ENCODE data around the gene RIPK4.
"Not testable (repeated sequence)": the region's sequence is repeated elsewhere in the genome, so short reads cannot be mapped to it uniquely, and the experiment has no call there.

The RIPK4 gene

GRCh38 chr21:41729701-41730366 is 37.0 kb downstream of the RIPK4 start:
- ATAC-seq (replicated peaks; ENCODE audit: extremely low read depth, poor library complexity, severe bottlenecking): no peak
- Mint-ChIP-seq H3K4me3 (no peak overlapping the region), H3K4me1 (no peaks in the 10 kb centered on the region), H3K27ac (ENCODE audit: low read depth) (no peak overlapping the region), H3K36me3 (ENCODE audit: insufficient read depth) (no peaks in the 10 kb centered on the region), H3K9me3 (no peaks in the 10 kb centered on the region), H3K27me3 (peaks cover 82% of the 10 kb centered on the region)
- DNase-seq (ENCODE audit: low spot score in 2 of 2): no peak

- no peaks in the 10 kb centered on the region for H3K9me3 Mint-ChIP-seq
- H3K27me3 Mint-ChIP-seq: peaks cover 81% of the 10 kb centered on the region
- no peak overlapping the region for H3K4me3 Mint-ChIP-seq
- ATAC-seq (replicated peaks; ENCODE audit: extremely low read depth, poor library complexity, severe bottlenecking) (no peak), DNase-seq (ENCODE audit: low spot score in 2 of 2) (no peak)
- H3K36me3 Mint-ChIP-seq (ENCODE audit: insufficient read depth): no peaks in the 10 kb centered on the region
- no peaks in the 10 kb centered on the region for H3K4me1 Mint-ChIP-seq
- H3K27ac Mint-ChIP-seq (ENCODE audit: low read depth): no peak overlapping the region
Measured at GRCh38 chr21:41727784-41728763, 38.8 kb downstream of the RIPK4 start.

- ATAC-seq (replicated peaks; ENCODE audit: extremely low read depth, poor library complexity, severe bottlenecking) (no peak), DNase-seq (ENCODE audit: low spot score in 2 of 2) (no peak)
- peaks cover 83% of the 10 kb centered on the region for H3K27me3 Mint-ChIP-seq
- no peak overlapping the region for H3K4me3 Mint-ChIP-seq
- H3K27ac Mint-ChIP-seq (ENCODE audit: low read depth): no peak overlapping the region
- H3K4me1 Mint-ChIP-seq: no peaks in the 10 kb centered on the region
- H3K36me3 Mint-ChIP-seq (ENCODE audit: insufficient read depth): no peaks in the 10 kb centered on the region
- no peaks in the 10 kb centered on the region for H3K9me3 Mint-ChIP-seq
Measured at GRCh38 chr21:41726970-41727783, 39.7 kb downstream of the RIPK4 start.

GRCh38 chr21:41726630-41726969 is 40.3 kb downstream of the RIPK4 start:
- Mint-ChIP-seq H3K4me3 (no peak overlapping the region), H3K27me3 (peaks cover 89% of the 10 kb centered on the region), H3K27ac (ENCODE audit: low read depth) (no peak overlapping the region), H3K4me1 (no peaks in the 10 kb centered on the region), H3K36me3 (ENCODE audit: insufficient read depth) (no peaks in the 10 kb centered on the region), H3K9me3 (no peaks in the 10 kb centered on the region)
- no peak for ATAC-seq (replicated peaks; ENCODE audit: extremely low read depth, poor library complexity, severe bottlenecking)
- no peak for DNase-seq (ENCODE audit: low spot score in 2 of 2)

- no peak for ATAC-seq (replicated peaks; ENCODE audit: extremely low read depth, poor library complexity, severe bottlenecking)
- H3K36me3 Mint-ChIP-seq (ENCODE audit: insufficient read depth): no peaks in the 10 kb centered on the region
- no peaks in the 10 kb centered on the region for H3K9me3 Mint-ChIP-seq
- DNase-seq (ENCODE audit: low spot score in 2 of 2): no peak
- peaks cover 88% of the 10 kb centered on the region for H3K27me3 Mint-ChIP-seq
- H3K4me1 Mint-ChIP-seq: no peaks in the 10 kb centered on the region
- H3K4me3 Mint-ChIP-seq: no peak overlapping the region
- H3K27ac Mint-ChIP-seq (ENCODE audit: low read depth): no peak overlapping the region
Measured at GRCh38 chr21:41726058-41726558, 40.7 kb downstream of the RIPK4 start.

GRCh38 chr21:41725421-41726031 is 41.3 kb downstream of the RIPK4 start:
- Mint-ChIP-seq H3K36me3 (ENCODE audit: insufficient read depth) (no peaks in the 10 kb centered on the region), H3K4me1 (no peaks in the 10 kb centered on the region), H3K9me3 (no peaks in the 10 kb centered on the region), H3K27ac (ENCODE audit: low read depth) (no peak overlapping the region), H3K4me3 (no peak overlapping the region), H3K27me3 (peaks cover 82% of the 10 kb centered on the region)
- ATAC-seq (replicated peaks; ENCODE audit: extremely low read depth, poor library complexity, severe bottlenecking) (no peak), DNase-seq (ENCODE audit: low spot score in 2 of 2) (no peak)

- not testable (repeated sequence) for ATAC-seq (replicated peaks; ENCODE audit: extremely low read depth, poor library complexity, severe bottlenecking); H3K9me3 Mint-ChIP-seq; H3K27ac Mint-ChIP-seq (ENCODE audit: low read depth); DNase-seq (ENCODE audit: low spot score in 2 of 2); H3K4me1 Mint-ChIP-seq; H3K36me3 Mint-ChIP-seq (ENCODE audit: insufficient read depth); H3K4me3 Mint-ChIP-seq
- H3K27me3 Mint-ChIP-seq: peaks cover 77% of the 10 kb centered on the region
Measured at GRCh38 chr21:41723835-41724234, 43.0 kb downstream of the RIPK4 start.

GRCh38 chr21:41722052-41723018 is 44.5 kb downstream of the RIPK4 start:
- no peak for ATAC-seq (replicated peaks; ENCODE audit: extremely low read depth, poor library complexity, severe bottlenecking)
- Mint-ChIP-seq H3K27me3 (peaks cover 66% of the 10 kb centered on the region), H3K4me1 (no peaks in the 10 kb centered on the region), H3K9me3 (no peaks in the 10 kb centered on the region), H3K36me3 (ENCODE audit: insufficient read depth) (no peaks in the 10 kb centered on the region), H3K4me3 (no peak overlapping the region), H3K27ac (ENCODE audit: low read depth) (no peak overlapping the region)
- no peak for DNase-seq (ENCODE audit: low spot score in 2 of 2)

- no peaks in the 10 kb centered on the region for H3K9me3 Mint-ChIP-seq
- no peak overlapping the region for H3K4me3 Mint-ChIP-seq
- H3K36me3 Mint-ChIP-seq (ENCODE audit: insufficient read depth): no peaks in the 10 kb centered on the region
- H3K4me1 Mint-ChIP-seq: no peaks in the 10 kb centered on the region
- H3K27me3 Mint-ChIP-seq: peaks cover 66% of the 10 kb centered on the region
- ATAC-seq (replicated peaks; ENCODE audit: extremely low read depth, poor library complexity, severe bottlenecking) (no peak), DNase-seq (ENCODE audit: low spot score in 2 of 2) (no peak)
- no peak overlapping the region for H3K27ac Mint-ChIP-seq (ENCODE audit: low read depth)
Measured at GRCh38 chr21:41720250-41720649, 46.6 kb downstream of the RIPK4 start.

- H3K4me1 Mint-ChIP-seq: no peaks in the 10 kb centered on the region
- H3K36me3 Mint-ChIP-seq (ENCODE audit: insufficient read depth): no peaks in the 10 kb centered on the region
Measured at GRCh38 chr21:41719691-41720090, 47.2 kb downstream of the RIPK4 start.

GRCh38 chr21:41717573-41718330 is 49.1 kb downstream of the RIPK4 start:
- Mint-ChIP-seq H3K4me1 (no peaks in the 10 kb centered on the region), H3K4me3 (no peak overlapping the region), H3K27ac (ENCODE audit: low read depth) (no peak overlapping the region), H3K9me3 (no peaks in the 10 kb centered on the region), H3K27me3 (peaks cover 61% of the 10 kb centered on the region), H3K36me3 (ENCODE audit: insufficient read depth) (no peaks in the 10 kb centered on the region)
- ATAC-seq (replicated peaks; ENCODE audit: extremely low read depth, poor library complexity, severe bottlenecking) (no peak), DNase-seq (ENCODE audit: low spot score in 2 of 2) (no peak)

More at GRCh38 chr21:41719691-41720090, 47.2 kb downstream of the RIPK4 start:
- H3K4me3 Mint-ChIP-seq: no peak overlapping the region
- H3K27ac Mint-ChIP-seq (ENCODE audit: low read depth): no peak overlapping the region
- DNase-seq (ENCODE audit: low spot score in 2 of 2) (no peak), ATAC-seq (replicated peaks; ENCODE audit: extremely low read depth, poor library complexity, severe bottlenecking) (no peak)
- peaks cover 66% of the 10 kb centered on the region for H3K27me3 Mint-ChIP-seq
- H3K9me3 Mint-ChIP-seq: no peaks in the 10 kb centered on the region
